Left lung (tissue), 10 donors: ENCODE measurements around the gene FLRT1. TPM values are rescaled to one million over a fixed set of nuclear protein-coding genes. Genes with fewer than 3 reads are reported as not detected.
"Not testable (repeated sequence)": the region's sequence is repeated elsewhere in the genome, so short reads cannot be mapped to it uniquely, and the experiment has no call there.

Source experiments
- ATAC-seq: fragments of 200-7000 bp; cut with Tn5 transposase; one replicate; pipeline ENCODE4 v1.9.1; 2020; ENCODE audit warnings: moderate library complexity
- DNase-seq, 4 donors: peaks; one replicate each; pipeline ENCODE4 v3.0.0-alpha.2; 2013 to 2020
- H3K27ac ChIP-seq, 2 donors: fragments of 200-600 bp; sonication (generic) in 1 of 2; one replicate each; pipeline versions ENCODE4 v1.5.0 to v1.8.0; 2020 to 2021
- H3K27me3 ChIP-seq, 2 donors: fragments of 200-600 bp; sonication (generic) in 1 of 2; one replicate each; pipeline versions ENCODE4 v1.5.0 to v1.8.0; 2020 to 2021
- H3K36me3 ChIP-seq, 2 donors: fragments of 200-600 bp; sonication (generic) in 1 of 2; one replicate each; pipeline versions ENCODE4 v1.5.0 to v1.8.0; 2020 to 2021
- H3K4me1 ChIP-seq, 2 donors: fragments of 200-600 bp; one replicate each; pipeline ENCODE4 v1.8.0; 2021
- H3K4me3 ChIP-seq, 2 donors: fragments of 200-600 bp; sonication (generic) in 1 of 2; one replicate each; pipeline versions ENCODE4 v1.5.0 to v1.8.0; 2020 to 2021; ENCODE audit warnings: mild to moderate bottlenecking in 1 of 2
- H3K9me3 ChIP-seq, 2 donors: fragments of 200-600 bp; sonication (generic) in 1 of 2; one replicate each; pipeline versions ENCODE4 v1.5.0 to v1.8.0; 2020 to 2021
- intact Hi-C, 2 donors: fragments of 100-400 bp; cut with DNase I; formaldehyde crosslinking; loops; one replicate each; pipeline versions ENCODE4 v1.11.2 to v1.14.2; 2022
- polyA plus RNA-seq, 6 donors: library from polyadenylated mRNA; unstranded; fragments of 120-200 nt; gene quantifications; one replicate each; pipeline ENCODE4 v1.2.1, GENCODE V29; 2013; ENCODE audit not compliant: insufficient read length in 6 of 6
- total RNA-seq, 2 donors: library from RNA; stranded (reverse); fragmentation: NEBNext Ultra II Directional; extraction: Animal tissue kit (Norgen Biotek cat#: 25700); gene quantifications; one replicate each; pipeline ENCODE4 v1.2.1, GENCODE V29; 2021
- TF ChIP-seq, protein P1 (sequence below), 2 donors: fragments of 200-600 bp; sonication (generic) in 1 of 2; IDR thresholded peaks; one replicate each; pipeline versions ENCODE4 v1.5.0 to v1.8.0; 2021; ENCODE audit warnings: antibody characterized with exemption in 2 of 2
- donor health status: DM: no; HTN: yes; CAD: no.
- donor health status: DM: no; HTN: no; CAD: no.

Gene FLRT1
- total and polyA plus RNA-seq, 8 donors: 0.15 to 5.5 (median 3.8) TPM

DNA sequence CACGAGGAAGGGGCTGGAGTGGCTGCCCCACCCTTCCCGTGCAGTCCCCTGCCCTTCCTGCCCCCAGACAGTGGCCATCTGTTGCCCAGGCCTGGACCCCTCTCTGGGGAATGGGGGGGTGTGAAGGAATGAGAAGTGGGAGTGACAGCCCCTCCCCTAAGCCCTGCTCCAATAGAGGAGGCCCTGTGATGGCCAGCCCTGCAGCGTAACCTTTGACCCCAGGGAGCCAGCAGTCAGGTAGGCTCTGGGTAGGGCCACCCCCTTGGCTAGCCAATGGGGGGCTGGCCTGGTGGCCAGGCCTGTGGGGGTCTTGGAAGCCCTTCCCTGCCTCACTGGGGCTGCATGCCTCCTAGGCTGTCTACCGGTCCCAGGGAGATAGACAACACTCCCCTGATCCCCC is 6.6 kb downstream of the FLRT1 start:
- Histone ChIP-seq H3K36me3 (no peaks in the 10 kb centered on the region), H3K27me3 (peaks cover 2 to 22% of the 10 kb centered on the region in 2 donors), H3K9me3 (no peaks in the 10 kb centered on the region), H3K4me1 (no peaks in the 10 kb centered on the region), H3K27ac (no peak overlapping the region), H3K4me3 (no peak overlapping the region)
- DNase-seq (no peak), ATAC-seq (no peak)
- intact Hi-C loops: no loop called here
- TF ChIP-seq, protein P1, sequence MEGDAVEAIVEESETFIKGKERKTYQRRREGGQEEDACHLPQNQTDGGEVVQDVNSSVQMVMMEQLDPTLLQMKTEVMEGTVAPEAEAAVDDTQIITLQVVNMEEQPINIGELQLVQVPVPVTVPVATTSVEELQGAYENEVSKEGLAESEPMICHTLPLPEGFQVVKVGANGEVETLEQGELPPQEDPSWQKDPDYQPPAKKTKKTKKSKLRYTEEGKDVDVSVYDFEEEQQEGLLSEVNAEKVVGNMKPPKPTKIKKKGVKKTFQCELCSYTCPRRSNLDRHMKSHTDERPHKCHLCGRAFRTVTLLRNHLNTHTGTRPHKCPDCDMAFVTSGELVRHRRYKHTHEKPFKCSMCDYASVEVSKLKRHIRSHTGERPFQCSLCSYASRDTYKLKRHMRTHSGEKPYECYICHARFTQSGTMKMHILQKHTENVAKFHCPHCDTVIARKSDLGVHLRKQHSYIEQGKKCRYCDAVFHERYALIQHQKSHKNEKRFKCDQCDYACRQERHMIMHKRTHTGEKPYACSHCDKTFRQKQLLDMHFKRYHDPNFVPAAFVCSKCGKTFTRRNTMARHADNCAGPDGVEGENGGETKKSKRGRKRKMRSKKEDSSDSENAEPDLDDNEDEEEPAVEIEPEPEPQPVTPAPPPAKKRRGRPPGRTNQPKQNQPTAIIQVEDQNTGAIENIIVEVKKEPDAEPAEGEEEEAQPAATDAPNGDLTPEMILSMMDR (IDR thresholded peaks at IDR 0.05): no peak

DNA sequence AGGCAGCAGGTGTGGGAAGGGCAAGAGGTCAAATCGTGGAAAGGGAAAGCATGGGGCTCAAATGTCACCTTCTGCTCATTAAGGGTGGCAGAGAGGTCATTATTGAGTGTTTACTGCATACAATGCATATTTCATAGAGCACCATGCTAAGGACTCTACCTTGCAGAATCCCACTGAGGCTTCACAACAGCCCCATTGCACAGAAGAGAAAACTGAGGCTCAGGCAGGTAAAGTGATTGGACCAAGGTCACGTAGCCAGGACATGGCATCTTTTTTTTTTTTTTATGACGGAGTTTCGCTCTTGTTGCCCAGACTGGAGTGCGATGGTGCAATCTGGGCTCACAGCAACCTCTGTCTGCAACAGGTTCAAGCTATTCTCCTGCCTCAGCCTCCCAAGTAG is 7.8 kb downstream of the FLRT1 start:
- H3K36me3 ChIP-seq: no peaks in the 10 kb centered on the region
- peaks cover 0 to 10% of the 10 kb centered on the region in 2 donors for H3K27me3 ChIP-seq
- peaks cover 0 to 3% of the 10 kb centered on the region in 2 donors for H3K4me1 ChIP-seq
- no peak for DNase-seq
- no peaks in the 10 kb centered on the region for H3K9me3 ChIP-seq
- no peak overlapping the region for H3K27ac ChIP-seq
- intact Hi-C loops: no loop called here
- TF ChIP-seq, protein P1 (IDR thresholded peaks at IDR 0.05): no peak
- no peak overlapping the region for H3K4me3 ChIP-seq
- ATAC-seq: no peak

DNA sequence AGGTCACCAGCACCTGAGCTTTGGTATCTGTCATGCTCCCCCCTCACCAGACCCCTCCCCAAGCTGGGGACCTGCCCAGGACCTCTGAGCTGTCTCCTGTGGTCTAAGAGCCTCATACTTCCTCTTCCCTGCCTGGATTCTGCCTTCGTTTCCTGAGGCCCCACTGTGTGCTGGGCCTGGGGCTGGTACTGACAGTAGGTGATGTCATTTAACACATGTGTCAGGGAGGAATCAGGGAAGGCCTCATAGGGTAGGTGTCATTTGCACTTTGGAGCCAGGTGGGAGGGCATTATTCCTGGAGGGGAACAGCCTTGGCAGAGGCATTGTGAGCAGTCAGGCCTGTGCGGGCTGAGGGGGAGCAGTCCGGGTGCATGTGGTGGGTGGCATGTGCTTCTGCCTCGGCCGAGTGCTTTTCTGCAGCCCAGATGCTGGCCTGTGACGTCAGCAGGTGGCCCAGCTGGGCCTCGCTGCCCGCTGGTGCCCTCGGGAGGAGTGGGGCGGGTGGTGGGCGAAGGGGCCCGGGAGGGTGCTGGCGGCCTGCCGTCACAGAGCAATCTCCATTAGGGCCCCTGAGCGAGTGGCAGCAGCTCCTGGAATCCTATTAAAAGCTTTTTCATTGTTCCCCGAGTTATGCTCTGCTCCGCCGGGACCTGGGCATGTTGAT is 9.1 kb downstream of the FLRT1 start:
- Histone ChIP-seq H3K36me3 (no peaks in the 10 kb centered on the region), H3K27ac (no peak overlapping the region), H3K9me3 (no peaks in the 10 kb centered on the region), H3K4me3 (no peak overlapping the region), H3K4me1 (peaks cover 0 to 3% of the 10 kb centered on the region in 2 donors), H3K27me3 (no peaks in the 10 kb centered on the region)
- intact Hi-C loops: no loop called here
- TF ChIP-seq, protein P1 (IDR thresholded peaks at IDR 0.05): no peak
- no peak for ATAC-seq
- peak in 1 of 4 donors; percentile 41 for DNase-seq

DNA sequence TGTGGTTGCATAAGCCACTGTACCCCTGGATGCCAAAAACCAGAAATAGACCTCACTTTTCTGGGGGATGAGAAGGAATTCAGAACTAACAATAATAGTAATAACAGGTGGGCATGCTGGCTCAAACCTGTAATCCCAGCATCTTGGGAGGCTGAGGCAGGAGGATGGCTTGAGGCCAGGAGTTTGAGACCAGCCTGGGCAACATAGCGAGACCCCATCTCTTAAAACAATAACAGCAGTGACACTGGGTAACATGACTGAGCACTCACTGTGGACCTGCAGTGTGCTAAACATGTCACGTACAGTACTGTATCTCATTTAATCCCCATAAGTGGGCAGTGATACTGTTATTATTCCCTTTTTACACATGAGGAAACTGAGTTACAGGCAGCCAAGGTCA is 10.0 kb downstream of the FLRT1 start:
- H3K27ac ChIP-seq: no peak overlapping the region
- H3K9me3 ChIP-seq: no peaks in the 10 kb centered on the region
- TF ChIP-seq, protein P1 (IDR thresholded peaks at IDR 0.05): no peak
- no peak for DNase-seq
- no peaks in the 10 kb centered on the region for H3K27me3 ChIP-seq
- ATAC-seq: no peak
- peaks cover 0 to 3% of the 10 kb centered on the region in 2 donors for H3K4me1 ChIP-seq
- no peaks in the 10 kb centered on the region for H3K36me3 ChIP-seq
- intact Hi-C loops: no loop called here
- no peak overlapping the region for H3K4me3 ChIP-seq

DNA sequence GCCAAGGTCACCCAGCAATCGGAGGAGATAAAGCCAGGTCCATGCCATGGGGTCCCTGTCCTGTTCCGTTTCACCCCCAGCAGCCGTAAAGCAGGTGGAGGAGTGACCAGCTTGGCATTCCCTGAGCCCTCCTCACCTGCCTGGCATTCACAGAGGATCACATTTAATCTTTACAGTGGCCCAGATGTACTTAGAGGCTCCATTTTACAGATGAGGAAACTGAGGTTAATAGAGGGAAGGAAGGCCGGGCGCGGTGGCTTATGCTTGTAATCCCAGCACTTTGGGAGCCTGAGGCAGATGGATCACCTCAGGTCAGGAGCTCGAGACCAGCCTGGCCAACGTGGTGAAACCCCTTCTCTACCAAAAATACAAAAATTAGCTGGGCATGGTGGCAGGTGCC is 11.6 kb downstream of the FLRT1 start:
- H3K36me3 ChIP-seq, H3K4me3 ChIP-seq, H3K9me3 ChIP-seq, intact Hi-C loops, H3K4me1 ChIP-seq, H3K27me3 ChIP-seq, DNase-seq, ATAC-seq, H3K27ac ChIP-seq: not testable (repeated sequence)
